Stimulated activated CD4-positive, alpha-beta T cell treated with anti-CD3 and anti-CD28 coated beads, Interleukin-4, amount 100 ng/mL, for 24 hours (primary cell): ENCODE measurements around the gene DOK7.

ENCODE experiments used
- DNase-seq: peaks from one replicate; pipeline ENCODE4 v3.0.0-alpha.2; 2020

Gene DOK7, protein sequence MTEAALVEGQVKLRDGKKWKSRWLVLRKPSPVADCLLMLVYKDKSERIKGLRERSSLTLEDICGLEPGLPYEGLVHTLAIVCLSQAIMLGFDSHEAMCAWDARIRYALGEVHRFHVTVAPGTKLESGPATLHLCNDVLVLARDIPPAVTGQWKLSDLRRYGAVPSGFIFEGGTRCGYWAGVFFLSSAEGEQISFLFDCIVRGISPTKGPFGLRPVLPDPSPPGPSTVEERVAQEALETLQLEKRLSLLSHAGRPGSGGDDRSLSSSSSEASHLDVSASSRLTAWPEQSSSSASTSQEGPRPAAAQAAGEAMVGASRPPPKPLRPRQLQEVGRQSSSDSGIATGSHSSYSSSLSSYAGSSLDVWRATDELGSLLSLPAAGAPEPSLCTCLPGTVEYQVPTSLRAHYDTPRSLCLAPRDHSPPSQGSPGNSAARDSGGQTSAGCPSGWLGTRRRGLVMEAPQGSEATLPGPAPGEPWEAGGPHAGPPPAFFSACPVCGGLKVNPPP

DNA sequence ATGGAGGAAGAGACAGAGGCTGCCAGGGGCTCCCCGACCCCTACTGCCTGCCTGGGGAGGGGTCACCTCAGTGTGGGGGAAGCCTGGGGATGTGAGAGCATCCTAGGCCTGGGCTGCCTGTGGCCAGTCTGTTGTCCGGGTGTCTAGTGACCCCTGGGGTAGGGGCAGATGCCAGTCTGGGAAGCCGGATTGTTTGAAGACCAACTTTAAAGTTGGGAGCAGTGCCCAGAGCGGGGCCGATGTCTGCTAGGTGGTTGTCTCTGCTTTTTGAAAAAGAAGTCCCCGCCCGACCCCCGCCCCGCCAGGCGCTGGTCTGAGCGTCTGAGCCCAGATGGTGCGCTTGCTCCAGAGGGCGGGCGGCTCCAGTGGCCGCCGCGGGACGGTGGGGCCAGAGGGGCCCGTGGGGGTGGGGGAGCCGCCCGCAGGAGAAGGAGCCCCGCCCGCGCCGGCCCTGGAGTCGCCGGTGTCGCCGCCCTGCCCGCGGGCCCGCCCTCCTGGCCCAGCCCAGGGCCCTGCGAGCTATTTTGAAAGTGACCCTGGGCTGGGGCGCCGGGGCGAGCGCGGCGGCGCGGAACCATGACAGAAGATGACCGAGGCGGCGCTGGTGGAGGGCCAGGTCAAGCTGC is at the start of gene DOK7:
TSS of gene DOK7 (plus strand) at position 517 of the 626 bp plus-strand sequence. CDS start at position 587, 70 bp downstream.
- DNase-seq, result no peak

DNA sequence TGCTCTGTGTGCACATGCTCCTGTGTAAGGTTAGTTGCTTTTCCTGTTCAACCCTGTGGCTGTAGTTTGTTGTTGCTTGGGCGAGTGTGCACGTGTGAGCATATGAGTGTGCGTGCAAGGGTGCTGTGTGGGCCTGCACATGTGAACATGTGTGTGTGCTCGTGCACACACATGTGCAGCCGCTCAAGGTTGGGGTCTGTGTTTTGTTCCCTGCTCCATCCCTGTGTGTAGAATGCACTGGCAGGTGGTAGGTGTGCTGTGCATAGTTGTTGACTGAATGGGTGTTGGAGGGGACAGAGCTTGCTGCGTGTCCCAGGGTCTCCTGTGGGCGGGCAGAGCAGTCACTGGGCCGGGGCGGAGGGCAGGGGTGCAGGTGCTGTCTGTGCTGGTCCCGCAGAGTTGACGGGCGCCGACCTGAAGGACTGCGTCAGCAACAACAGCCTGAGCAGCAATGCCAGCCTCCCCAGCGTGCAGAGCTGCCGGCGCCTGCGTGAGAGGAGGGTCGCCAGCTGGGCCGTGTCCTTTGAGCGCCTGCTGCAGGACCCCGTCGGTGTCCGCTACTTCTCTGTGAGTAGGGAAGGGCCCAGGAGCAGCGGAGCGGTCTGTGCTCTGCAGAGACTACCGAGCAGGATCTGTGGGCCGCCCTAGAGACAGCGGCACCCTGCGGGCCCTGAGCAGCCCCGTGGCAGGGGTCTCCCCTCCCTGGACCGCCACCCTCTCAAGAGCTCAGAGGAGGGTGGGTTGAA is 49.3 kb upstream of the DOK7 start:
- DNase-seq, result no peak

- DNase-seq, result no peak
Measured at GRCh38 chr4:3414421-3415279, 48.5 kb upstream of the DOK7 start.

- DNase-seq, result no peak
Measured at GRCh38 chr4:3415471-3416141, 47.5 kb upstream of the DOK7 start.

DNA sequence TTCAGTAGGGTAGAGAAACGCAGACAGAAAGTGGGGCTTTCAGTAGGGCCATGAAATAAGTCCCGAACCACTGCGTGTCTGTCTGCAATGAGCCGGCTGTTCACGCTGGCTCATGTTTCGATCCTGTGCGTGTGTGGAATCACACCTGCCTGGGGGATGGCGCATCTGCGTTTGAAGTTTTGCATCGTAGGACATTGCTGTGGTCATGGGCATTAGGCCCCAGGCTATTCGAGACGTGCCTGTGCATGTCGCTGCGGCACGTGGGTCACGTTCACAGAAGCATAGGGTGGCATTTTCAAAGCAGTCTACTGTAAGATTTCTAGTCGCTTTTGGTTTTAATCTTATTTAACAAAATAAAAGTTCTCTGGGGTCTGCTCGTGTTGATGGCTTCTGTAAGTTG is 46.8 kb upstream of the DOK7 start:
- DNase-seq, result no peak

GRCh38 chr4:3416821-3417221 is 46.3 kb upstream of the DOK7 start:
- DNase-seq, result no peak

- no peak for DNase-seq
Measured at GRCh38 chr4:3417448-3417847, 45.7 kb upstream of the DOK7 start.

DNA sequence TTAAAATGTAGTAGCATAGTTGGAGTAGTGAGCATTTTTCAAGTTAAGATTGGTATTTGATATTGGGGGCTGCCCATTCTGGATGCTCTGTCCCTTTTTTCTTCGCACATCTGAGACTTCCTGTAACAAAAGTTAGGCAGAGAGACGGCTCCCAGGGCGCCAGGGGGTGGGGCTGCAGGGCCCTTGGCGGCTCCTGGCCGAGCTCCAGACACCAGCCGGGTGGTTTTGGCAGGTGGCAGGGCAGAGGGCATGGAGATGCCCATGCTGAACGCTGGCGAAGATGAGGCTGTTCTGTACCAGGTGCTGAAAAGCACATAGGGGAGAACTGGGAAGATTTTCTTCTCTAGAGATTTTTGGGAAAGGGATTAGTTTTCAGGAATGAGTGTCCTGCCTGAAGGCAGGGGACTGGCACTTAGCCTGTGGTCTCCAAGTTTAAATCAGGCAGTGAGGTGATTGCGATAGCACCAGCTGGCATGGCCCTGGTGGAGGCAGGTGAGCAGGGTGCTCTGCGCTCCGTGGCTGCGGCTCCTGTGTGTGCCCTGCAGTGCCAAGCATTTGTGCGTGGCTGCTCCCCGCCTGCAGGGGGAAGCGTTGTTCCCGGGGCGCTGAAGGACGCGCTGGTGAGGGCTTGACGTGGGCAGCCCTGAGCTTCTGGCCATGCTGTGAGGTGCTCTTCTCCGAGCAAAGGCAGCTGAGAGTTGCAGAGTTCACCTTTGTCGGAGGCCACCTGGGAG is 44.9 kb upstream of the DOK7 start:
- no peak for DNase-seq

- DNase-seq, result no peak
Measured at GRCh38 chr4:3419836-3420605, 43.1 kb upstream of the DOK7 start.

GRCh38 chr4:3420606-3420955 is 42.5 kb upstream of the DOK7 start:
- DNase-seq, result no peak

- DNase-seq, result no peak
Measured at GRCh38 chr4:3420956-3421355, 42.1 kb upstream of the DOK7 start.

GRCh38 chr4:3421470-3421869 is 41.6 kb upstream of the DOK7 start:
- no peak for DNase-seq

DNA sequence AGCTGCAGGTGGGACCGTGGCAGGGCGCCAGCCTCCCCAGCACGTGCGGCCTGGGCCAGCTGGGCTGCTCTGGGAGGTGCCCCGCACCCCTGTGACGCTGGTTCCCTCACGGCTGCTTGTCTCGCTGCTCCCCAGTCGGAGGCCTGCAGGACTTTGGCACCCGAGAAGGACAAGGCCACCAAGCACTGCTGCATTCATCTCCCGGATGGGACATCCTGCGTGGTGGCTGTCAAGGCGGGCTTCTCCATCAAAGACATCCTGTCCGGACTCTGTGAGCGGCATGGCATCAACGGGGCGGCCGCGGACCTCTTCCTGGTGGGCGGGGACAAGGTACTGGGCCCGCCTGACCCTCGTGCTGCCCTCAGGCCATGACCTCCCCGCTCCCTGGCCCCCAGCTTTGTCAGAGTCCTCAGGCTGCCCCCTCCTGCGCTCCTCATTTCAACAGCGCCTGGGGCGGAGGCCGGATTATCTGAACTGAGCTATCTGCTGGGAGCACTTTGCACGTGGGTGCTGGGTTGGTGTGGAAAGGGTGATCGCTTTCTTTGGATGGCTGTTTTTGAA is 40.8 kb upstream of the DOK7 start:
- DNase-seq, result no peak

DNA sequence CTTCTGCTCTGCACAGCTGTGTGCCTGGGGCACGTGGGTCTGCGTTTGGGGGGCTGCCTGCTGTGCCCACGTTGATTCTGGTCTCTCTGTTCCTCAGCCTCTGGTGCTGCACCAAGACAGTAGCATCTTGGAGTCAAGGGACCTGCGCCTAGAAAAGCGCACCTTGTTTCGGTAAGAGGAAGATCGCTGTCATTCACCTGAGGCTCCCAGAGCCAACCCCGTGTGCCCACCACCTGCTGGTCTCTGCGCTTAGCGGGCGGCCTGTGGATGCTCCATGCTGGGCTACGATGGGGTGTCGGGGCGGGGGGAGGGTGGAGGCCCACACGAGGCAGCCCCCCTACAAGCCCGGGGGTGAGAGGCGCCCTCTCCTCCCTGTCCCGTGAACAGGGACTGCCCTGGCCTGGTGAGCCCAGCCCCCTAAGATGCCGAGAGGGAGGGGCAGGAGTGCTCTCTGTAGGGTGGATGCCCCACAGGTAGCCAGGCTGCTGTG is 40.3 kb upstream of the DOK7 start:
- DNase-seq, result no peak

GRCh38 chr4:3423406-3423805 is 39.7 kb upstream of the DOK7 start:
- no peak for DNase-seq

DNA sequence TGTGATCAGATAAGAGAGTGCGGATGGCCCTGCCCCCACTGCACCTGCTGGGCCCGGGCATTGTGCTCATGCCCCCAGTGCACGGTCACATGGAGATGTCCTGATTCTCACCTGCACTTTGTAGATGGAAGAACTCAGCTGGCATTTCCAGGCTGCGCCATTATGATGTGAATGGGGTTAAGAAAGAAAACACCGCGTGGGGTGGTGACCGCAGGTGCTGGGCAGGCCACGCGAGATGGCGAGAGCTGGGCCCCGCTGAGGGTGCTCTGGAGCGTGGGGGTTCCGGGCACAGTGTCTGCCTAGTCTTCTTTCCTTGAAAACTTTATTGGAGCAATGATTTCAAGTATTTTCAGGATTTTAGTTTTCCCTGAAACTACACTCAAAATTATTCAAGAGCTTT is 39.2 kb upstream of the DOK7 start:
- DNase-seq, result no peak

- no peak for DNase-seq
Measured at GRCh38 chr4:3424522-3425095, 38.5 kb upstream of the DOK7 start.

DNA sequence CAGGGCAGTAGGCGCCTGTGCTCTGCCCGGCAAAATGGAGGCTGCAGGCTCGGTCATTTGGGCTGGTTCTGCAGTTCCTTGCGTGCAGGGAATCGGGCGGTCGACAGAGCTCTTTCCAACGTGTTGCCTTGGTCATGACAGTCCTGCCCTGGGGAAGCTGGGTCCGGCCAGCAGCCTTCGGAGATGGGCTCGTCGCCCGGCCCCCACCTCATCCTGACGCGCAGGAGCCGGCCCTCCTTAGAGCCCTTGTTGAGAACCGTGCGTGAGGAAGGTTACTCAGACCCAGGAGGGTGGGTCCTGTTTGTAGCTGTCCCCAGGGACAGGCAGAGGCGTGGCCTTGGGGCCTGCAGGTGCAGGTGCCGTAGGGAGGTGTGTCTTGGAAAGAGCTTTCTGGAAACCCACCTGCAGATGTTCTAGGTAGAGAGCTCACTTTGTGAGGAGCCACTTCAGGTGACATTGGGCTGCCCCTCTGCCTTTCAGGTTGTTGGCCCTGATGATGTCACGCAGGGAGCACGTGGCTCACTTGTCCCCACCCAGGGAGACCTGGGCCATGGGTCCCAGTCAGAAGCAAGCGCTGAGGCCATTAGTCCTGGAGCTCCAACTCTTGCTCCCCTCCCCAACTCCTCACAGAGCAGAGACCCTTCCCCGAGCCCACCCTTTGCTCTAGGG is 36.5 kb upstream of the DOK7 start:
- DNase-seq, result no peak

DNA sequence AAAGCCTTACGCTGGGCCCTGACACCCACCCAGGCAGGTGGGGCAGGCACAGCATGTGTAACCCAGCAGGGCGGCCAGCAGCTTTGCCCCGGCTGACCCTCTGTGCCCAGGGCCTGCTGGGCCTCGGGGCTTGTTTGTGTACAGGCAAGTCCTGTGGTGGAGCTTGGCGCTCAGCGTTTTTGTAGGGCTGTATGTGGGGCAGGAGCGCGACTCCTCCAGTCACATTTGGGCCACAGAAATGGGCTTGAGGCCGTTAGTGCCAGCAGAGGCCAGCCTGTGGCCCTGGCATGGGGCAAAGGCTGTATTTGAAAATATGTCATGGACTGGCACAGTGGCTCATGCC is 36.0 kb upstream of the DOK7 start:
- no peak for DNase-seq
